Prostate gland (tissue), 2 donors: Measurements from ENCODE around the gene IGSF9. TPM values are rescaled to one million over a fixed set of nuclear protein-coding genes. Genes with fewer than 3 reads are reported as not detected.

ENCODE experiments used
- DNase-seq: peaks from one replicate; pipeline ENCODE4 v3.0.0-alpha.2; 2019; ENCODE audit warnings: low spot score
- H3K27ac ChIP-seq, 2 donors: fragments of 200-600 bp; sonication (generic); 2 replicates each; pipeline ENCODE4 v1.5.1; 2017 to 2019
- H3K27me3 ChIP-seq: fragments of 200-600 bp; sonication (generic); replicated peaks from 2 replicates; pipeline ENCODE4 v1.5.1; 2019; ENCODE audit not compliant: insufficient read depth
- H3K36me3 ChIP-seq, 2 donors: fragments of 200-600 bp; sonication (generic); 1 replicate in 1 of 2; 2 replicates in 1 of 2; pipeline versions ENCODE4 v1.5.1 to v1.8.1; 2017 to 2019
- H3K4me1 ChIP-seq: fragments of 200-600 bp; sonication (generic); replicated peaks from 2 replicates; pipeline ENCODE4 v1.5.1; 2019
- H3K4me3 ChIP-seq, 2 donors: fragments of 200-600 bp; sonication (generic); 2 replicates each; pipeline ENCODE4 v1.5.1; 2017 to 2019
- H3K9me3 ChIP-seq: fragments of 200-600 bp; sonication (generic); 2 replicates; pipeline ENCODE4 v1.5.1; 2017
- CTCF ChIP-seq, 4 experiments: fragments of 200-600 bp in 2 of 4; fragments of 450-650 bp in 2 of 4; sonication (generic) in 2 of 4; IDR thresholded peaks; 1 replicate in 3 of 4; 2 replicates in 1 of 4; pipeline ENCODE4 v1.5.1; 2016 to 2019; ENCODE audit warnings: antibody characterized with exemption in 4 of 4, mild to moderate bottlenecking in 2 of 4, moderate library complexity in 2 of 4
- POLR2A ChIP-seq: fragments of 450-650 bp; IDR thresholded peaks from one replicate; pipeline ENCODE4 v1.6.1; 2016; ENCODE audit warnings: antibody characterized with exemption, mild to moderate bottlenecking
- POLR2AphosphoS5 ChIP-seq: sonication (generic); formaldehyde crosslinking; IDR thresholded peaks from one replicate; pipeline ENCODE4 v1.6.1; 2017; ENCODE audit warnings: antibody characterized with exemption
- WGBS: methylation state at CpG from one replicate; pipeline ENCODE4 v1.1.5; 2018; 5-methylcytosine and 5-hydroxymethylcytosine counted together
- intact Hi-C: fragments of 100-400 bp; cut with DNase I; formaldehyde crosslinking; loops from one replicate; pipeline ENCODE4 v1.14.2; 2022
- total RNA-seq, 2 donors: library from RNA; depleted of rRNA; stranded (reverse); fragments of >200 nt; gene quantifications; one replicate each; pipeline ENCODE4 v1.1.0, GENCODE V29; 2016

IGSF9 gene
- total RNA-seq, 2 donors from 2014 or later: 7.6 to 17.3 TPM

DNA sequence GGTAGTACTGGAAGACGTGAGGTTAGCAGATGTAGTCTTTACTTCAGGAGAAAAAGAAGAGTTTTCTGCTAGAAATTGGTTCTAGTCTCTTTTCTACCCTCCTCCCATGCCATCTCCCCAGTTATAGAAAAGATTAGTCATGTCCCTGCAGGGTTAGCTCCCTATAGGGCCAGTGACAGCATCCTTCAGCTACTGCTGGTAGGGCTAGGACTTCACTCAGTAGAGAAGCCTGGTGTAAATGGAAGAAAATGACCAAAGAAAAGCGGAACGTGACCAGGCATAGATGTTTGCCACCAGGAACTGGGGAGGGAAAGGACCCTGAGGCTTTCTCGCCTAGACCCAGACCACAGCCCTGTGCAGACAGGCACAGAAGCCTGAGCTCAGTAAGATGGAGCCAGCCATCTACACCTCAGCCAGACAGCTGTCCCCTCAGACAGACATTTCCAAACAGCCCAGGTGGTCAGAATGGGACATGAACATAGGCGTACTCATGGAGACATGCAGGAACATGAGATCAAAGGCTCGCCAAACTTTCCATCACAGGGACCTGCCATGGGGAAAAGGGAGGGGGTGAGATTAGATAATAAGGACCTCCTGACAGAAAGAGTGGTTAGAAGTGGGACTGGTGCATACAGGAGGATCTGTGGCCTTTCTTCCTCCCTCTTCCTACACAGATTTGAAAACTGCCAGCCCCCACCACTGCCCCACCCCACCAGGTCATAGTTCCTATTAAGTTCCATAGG, 32.1 kb upstream of the IGSF9 start:
- Histone ChIP-seq H3K36me3 (no peaks in the 10 kb centered on the region), H3K4me3 (no peak overlapping the region), H3K27ac (no peak overlapping the region), H3K9me3 (no peaks in the 10 kb centered on the region), H3K4me1 (no peaks in the 10 kb centered on the region), H3K27me3 (no peaks in the 10 kb centered on the region)
- intact Hi-C loops: no loop called here
- TF ChIP-seq CTCF (IDR thresholded peaks at IDR 0.05): no peak
- no peak for TF ChIP-seq POLR2A
- TF ChIP-seq POLR2AphosphoS5: no peak
- WGBS: 84% methylated on average over 6 of the region's 6 CpGs
- DNase-seq: no peak

GRCh38 chr1:159974350-159974965, 29.0 kb upstream of the IGSF9 start:
- H3K9me3 ChIP-seq: no peaks in the 10 kb centered on the region
- no peaks in the 10 kb centered on the region for H3K36me3 ChIP-seq
- WGBS: 96% methylated on average over 7 of the region's 7 CpGs
- no peak overlapping the region for H3K27ac ChIP-seq
- intact Hi-C loops: no loop called here
- DNase-seq: no peak
- H3K27me3 ChIP-seq: no peaks in the 10 kb centered on the region
- no peaks in the 10 kb centered on the region for H3K4me1 ChIP-seq
- no peak for TF ChIP-seq POLR2AphosphoS5
- no peak for TF ChIP-seq CTCF (IDR thresholded peaks at IDR 0.05)
- TF ChIP-seq POLR2A: no peak
- no peak overlapping the region for H3K4me3 ChIP-seq

DNA sequence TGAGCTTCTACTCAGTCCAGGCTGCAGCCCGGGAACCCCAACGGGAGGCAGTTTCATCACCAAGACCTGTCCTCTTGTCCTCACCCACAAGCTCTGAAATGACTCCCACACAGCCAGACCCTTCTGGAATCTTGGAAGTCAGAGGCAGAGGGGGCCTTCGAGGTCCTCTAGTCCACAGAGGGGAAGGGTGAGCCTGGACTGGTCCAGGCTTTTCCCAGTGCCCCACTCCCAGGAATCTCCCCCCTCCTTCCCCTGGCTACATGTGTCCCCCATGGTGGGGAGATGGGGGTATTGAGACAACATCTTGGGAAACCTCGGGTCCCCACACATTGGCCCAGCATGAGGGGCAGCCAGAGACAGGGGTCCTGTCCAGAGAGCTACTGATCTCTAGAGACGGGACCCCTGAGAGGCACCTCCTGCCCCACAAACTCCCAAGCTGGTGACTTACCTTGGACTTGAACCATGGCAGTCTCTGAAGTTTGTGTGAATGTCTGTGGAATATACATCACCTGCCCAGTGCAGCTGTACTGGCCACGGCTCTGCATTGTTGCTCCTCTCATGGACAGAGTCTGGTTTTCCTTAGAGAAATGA, 28.0 kb upstream of the IGSF9 start:
- Histone ChIP-seq H3K9me3 (no peaks in the 10 kb centered on the region), H3K27ac (no peak overlapping the region), H3K4me1 (no peaks in the 10 kb centered on the region), H3K36me3 (no peaks in the 10 kb centered on the region), H3K27me3 (no peaks in the 10 kb centered on the region), H3K4me3 (no peak overlapping the region)
- no peak for TF ChIP-seq POLR2A
- DNase-seq: no peak
- intact Hi-C loops: no loop called here
- WGBS: 90% methylated on average over 6 of the region's 6 CpGs

GRCh38 chr1:159972443-159973205, 27.2 kb upstream of the IGSF9 start:
- Histone ChIP-seq H3K27me3 (no peaks in the 10 kb centered on the region), H3K4me1 (no peaks in the 10 kb centered on the region), H3K36me3 (no peaks in the 10 kb centered on the region), H3K9me3 (no peaks in the 10 kb centered on the region), H3K4me3 (no peak overlapping the region), H3K27ac (no peak overlapping the region)
- intact Hi-C loops: no loop called here
- WGBS: 97% methylated on average over 8 of the region's 8 CpGs
- no peak for DNase-seq
- TF ChIP-seq POLR2A (no peak), CTCF (IDR thresholded peaks at IDR 0.05) (no peak), POLR2AphosphoS5 (no peak)

DNA sequence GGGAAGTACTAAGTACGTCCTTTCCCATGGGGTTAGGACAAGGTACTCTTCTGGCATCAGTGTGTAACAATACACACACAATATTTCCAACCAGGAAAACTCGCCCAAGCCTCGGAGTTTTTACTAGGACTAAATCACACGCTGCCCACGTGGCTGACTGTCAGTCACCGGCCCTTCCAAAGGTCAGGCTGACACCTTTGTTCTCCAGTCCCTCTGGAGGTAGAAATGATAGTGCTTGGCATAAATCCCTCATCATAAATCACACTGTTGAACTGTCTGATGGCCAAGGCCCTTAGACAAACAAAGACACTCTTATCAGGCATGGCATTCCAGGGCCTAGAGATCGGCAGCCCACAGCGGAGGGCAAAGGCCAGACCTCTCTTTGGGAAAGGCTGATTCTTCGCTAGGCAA, 25.5 kb upstream of the IGSF9 start:
- Histone ChIP-seq H3K27ac (no peak overlapping the region), H3K27me3 (no peaks in the 10 kb centered on the region), H3K4me1 (no peaks in the 10 kb centered on the region), H3K36me3 (no peaks in the 10 kb centered on the region), H3K4me3 (no peak overlapping the region), H3K9me3 (no peaks in the 10 kb centered on the region)
- 53% methylated on average over 9 of the region's 9 CpGs for WGBS
- no peak for DNase-seq
- TF ChIP-seq CTCF (IDR thresholded peaks at IDR 0.05) (no peak), POLR2AphosphoS5 (no peak), POLR2A (no peak)
- intact Hi-C loops: no loop called here
